ENCODE results near the gene SPOP.
"Not testable (repeated sequence)": the region's sequence is repeated elsewhere in the genome, so short reads cannot be mapped to it uniquely, and the experiment has no call there.

The SPOP gene

DNA sequence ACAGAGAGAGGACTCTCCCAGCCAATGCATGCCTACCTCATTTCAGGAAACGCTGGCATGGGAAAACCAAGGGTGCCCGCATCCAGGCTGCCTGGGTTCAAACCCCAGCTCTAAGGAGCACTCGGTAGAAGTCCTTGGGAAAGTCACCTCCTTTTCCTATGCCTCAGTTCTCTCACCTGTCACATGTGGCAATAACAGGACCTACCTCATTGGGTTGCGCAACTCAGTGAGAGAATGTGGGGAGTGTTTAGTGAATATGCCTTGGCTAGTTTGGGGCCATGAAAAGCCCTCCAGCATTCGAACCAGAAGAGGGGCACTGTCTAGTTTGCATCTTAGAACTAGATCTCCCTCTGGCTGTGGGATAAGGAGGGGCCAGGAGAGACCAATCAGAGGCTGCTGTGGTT lies 111.2 kb downstream of the SPOP start:
- Histone ChIP-seq H3K9ac (ENCODE audit: low read depth, low read length) (no peak overlapping the region), H3K36me3 (ENCODE audit: insufficient read depth, low read length) (no peaks in the 10 kb centered on the region), H3K9me3 (ENCODE audit: control insufficient read depth, insufficient read depth, low read length) (no peaks in the 10 kb centered on the region), H3K4me1 (ENCODE audit: insufficient read depth, low read length) (0 out of 2 replicates have a peak, but pooled peaks cover 5% of the 10 kb centered on the region)

DNA sequence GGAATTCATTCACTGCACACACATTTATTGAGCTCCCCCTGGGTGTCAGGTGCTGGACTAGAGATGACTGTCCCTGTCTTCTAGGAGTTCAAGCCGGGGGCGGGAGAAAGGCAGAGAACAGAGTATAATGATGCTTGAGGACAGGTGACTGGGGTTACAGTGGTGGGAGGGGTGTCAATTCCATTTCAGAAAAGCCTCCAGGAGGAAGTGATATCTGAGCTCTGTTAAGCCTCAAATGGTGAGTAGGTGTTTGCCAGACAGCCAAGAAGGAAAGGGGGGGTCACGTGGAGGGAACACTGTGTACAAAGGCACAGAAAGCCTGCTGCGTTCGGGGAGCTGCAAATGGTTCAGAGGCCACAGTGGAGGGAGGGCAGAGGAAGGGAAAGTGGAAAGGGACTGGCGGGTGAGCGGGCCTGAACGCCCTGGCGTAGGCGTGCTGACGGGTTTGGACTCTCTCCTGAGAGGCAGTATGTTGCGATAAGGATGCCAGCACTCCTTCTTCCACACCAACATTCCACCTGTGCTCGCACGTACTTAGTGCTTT lies 111.9 kb downstream of the SPOP start:
- Histone ChIP-seq H3K9me3 (ENCODE audit: control insufficient read depth, insufficient read depth, low read length) (no peaks in the 10 kb centered on the region), H3K9ac (ENCODE audit: low read depth, low read length) (no peak overlapping the region), H3K4me1 (ENCODE audit: insufficient read depth, low read length) (0 out of 2 replicates have a peak, but pooled peaks cover 5% of the 10 kb centered on the region), H3K36me3 (ENCODE audit: insufficient read depth, low read length) (no peaks in the 10 kb centered on the region)

GRCh38 chr17:49564638-49565037 lies 113.3 kb downstream of the SPOP start:
- Histone ChIP-seq H3K4me1 (ENCODE audit: insufficient read depth, low read length) (0 out of 2 replicates have a peak, but pooled peaks cover 5% of the 10 kb centered on the region), H3K9ac (ENCODE audit: low read depth, low read length) (no peak overlapping the region), H3K9me3 (ENCODE audit: control insufficient read depth, insufficient read depth, low read length) (no peaks in the 10 kb centered on the region), H3K36me3 (ENCODE audit: insufficient read depth, low read length) (no peaks in the 10 kb centered on the region)

DNA sequence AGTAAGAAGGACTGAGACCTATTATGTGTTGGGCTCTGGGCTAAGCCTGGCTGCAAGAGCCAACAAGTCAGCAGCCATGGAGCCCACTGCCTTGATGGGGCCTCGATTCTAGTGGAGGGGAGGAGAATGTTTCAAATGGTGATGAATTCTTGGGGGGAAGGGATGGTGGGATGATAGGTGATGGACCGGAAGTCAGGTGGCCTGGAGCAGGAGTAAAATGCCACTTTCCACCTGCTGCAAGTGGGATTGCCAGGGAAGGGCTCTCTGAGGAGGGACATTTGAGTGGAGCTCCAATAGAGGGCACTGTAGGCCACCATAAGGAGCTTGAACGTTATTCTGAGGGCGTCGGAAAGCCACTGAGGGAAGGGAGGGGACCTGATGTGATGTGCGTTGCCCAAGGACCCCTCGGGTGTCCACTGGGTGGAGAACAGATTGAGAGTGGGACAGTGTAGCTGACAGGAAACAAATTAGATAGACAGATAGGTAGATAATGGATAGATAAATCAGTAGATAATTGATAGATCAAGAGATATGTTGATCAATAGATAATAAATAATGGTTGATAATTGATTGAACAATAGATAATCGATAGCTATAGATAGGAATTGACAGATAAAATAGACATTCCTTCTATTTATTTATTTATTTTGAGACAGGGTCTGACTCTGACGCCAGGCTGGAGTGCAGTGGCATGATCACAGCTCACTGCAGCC lies 120.4 kb downstream of the SPOP start:
- Histone ChIP-seq H3K4me1 (ENCODE audit: insufficient read depth, low read length) (no peaks in the 10 kb centered on the region; the same call in 1 of the 2 replicates), H3K36me3 (ENCODE audit: insufficient read depth, low read length) (no peaks in the 10 kb centered on the region), H3K9ac (ENCODE audit: low read depth, low read length) (no peak overlapping the region), H3K9me3 (ENCODE audit: control insufficient read depth, insufficient read depth, low read length) (no peaks in the 10 kb centered on the region)

DNA sequence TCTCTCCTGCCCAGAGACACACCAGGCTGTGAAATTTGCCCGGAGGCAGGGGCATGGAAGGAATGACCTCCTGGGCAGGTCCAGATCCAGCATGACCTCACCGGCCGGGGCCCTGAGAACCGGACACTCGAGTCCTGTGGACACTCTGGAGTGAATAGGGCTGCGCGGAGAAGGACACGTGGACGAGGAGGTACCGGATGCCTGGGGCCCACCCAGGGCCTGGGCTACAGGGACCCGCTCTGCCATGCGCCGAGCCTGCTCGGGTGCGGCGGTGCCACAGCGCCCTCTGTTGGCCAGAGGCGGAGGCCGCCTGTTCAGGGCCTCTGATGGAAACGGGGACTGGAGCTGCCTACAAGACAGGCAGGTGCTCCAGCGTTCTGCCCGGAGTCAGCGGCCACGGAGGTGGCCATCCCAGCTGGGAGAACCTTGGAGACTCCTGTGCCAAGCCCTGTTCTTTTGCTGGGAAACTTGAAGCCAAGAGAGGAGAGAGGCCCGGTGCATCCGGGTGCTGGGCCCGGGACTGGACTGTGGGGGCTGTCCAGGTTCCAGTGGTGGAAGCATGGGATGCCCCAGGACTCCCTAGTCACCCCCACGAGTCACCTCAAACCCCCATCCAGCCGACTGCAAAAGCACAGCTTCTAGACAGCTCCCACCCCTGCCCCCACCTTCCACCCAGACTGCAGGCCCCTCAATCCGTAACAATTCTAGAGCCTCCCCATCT lies 121.5 kb downstream of the SPOP start:
- no peak overlapping the region for H3K9ac ChIP-seq (ENCODE audit: low read depth, low read length)

GRCh38 chr17:49555495-49556222 lies 122.2 kb downstream of the SPOP start:
- H3K9ac ChIP-seq (ENCODE audit: low read depth, low read length) = no peak overlapping the region
- no peaks in the 10 kb centered on the region; the same call in 1 of the 2 replicates for H3K4me1 ChIP-seq (ENCODE audit: insufficient read depth, low read length)
- no peaks in the 10 kb centered on the region for H3K36me3 ChIP-seq (ENCODE audit: insufficient read depth, low read length)
- H3K9me3 ChIP-seq (ENCODE audit: control insufficient read depth, insufficient read depth, low read length) = no peaks in the 10 kb centered on the region

More for the DNA sequence above, 121.5 kb downstream of the SPOP start:
- H3K36me3 ChIP-seq (ENCODE audit: insufficient read depth, low read length) = no peaks in the 10 kb centered on the region
- no peaks in the 10 kb centered on the region; the same call in 1 of the 2 replicates for H3K4me1 ChIP-seq (ENCODE audit: insufficient read depth, low read length)
- H3K9me3 ChIP-seq (ENCODE audit: control insufficient read depth, insufficient read depth, low read length) = no peaks in the 10 kb centered on the region

DNA sequence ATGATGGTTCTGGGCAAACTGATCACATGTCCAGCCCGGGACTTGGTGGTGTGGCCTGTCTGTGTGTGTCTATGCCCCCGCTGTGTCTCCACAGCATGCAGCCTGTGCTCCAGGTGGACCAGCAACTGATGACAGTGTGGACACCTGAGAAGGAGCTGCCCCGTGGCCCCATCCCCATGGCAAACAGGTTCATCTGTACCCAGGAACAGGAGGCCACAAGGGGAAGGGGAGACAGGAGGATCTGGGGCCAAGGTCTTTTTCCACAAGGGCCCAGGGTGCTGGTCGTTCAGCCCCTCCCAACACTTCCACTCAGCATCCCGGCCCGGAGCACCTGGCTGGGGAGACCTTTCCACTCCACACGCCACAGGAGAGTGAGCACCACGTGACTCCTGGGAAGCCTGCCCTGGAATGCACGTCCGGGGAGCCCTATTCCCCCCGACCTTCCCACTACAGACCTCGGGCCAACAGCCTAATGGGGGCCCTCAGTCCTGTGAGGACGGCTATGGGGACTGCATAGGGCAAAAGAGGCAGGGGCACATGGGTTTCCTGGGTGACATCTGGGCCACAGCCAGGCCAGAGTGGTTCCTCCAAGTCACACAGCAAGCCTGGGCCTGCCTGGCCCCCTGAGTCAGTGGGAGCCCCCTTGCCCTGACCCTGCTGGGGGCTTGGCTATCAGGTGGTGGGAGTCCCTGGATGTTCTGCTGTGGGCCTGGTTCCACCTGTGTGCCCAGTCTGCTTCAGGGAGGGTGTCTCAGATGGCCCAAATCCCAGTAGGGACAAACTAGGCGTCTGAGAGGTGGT lies 123.0 kb downstream of the SPOP start:
- Histone ChIP-seq H3K9ac (ENCODE audit: low read depth, low read length) (no peak overlapping the region), H3K36me3 (ENCODE audit: insufficient read depth, low read length) (no peaks in the 10 kb centered on the region), H3K9me3 (ENCODE audit: control insufficient read depth, insufficient read depth, low read length) (no peaks in the 10 kb centered on the region), H3K4me1 (ENCODE audit: insufficient read depth, low read length) (no peaks in the 10 kb centered on the region; the same call in 1 of the 2 replicates)

GRCh38 chr17:49553676-49554335 lies 124.1 kb downstream of the SPOP start:
- H3K9ac ChIP-seq (ENCODE audit: low read depth, low read length) = no peak overlapping the region
- H3K4me1 ChIP-seq (ENCODE audit: insufficient read depth, low read length) = peaks cover under 1% of the 10 kb centered on the region; the same call in 1 of the 2 replicates
- H3K9me3 ChIP-seq (ENCODE audit: control insufficient read depth, insufficient read depth, low read length) = no peaks in the 10 kb centered on the region
- H3K36me3 ChIP-seq (ENCODE audit: insufficient read depth, low read length) = no peaks in the 10 kb centered on the region

GRCh38 chr17:49552070-49552751 lies 125.7 kb downstream of the SPOP start:
- Histone ChIP-seq H3K4me1 (ENCODE audit: insufficient read depth, low read length) (peaks cover 13% of the 10 kb centered on the region), H3K9me3 (ENCODE audit: control insufficient read depth, insufficient read depth, low read length) (no peaks in the 10 kb centered on the region), H3K36me3 (ENCODE audit: insufficient read depth, low read length) (no peaks in the 10 kb centered on the region)

GRCh38 chr17:49551221-49552069 lies 126.5 kb downstream of the SPOP start:
- H3K9me3 ChIP-seq (ENCODE audit: control insufficient read depth, insufficient read depth, low read length) = no peaks in the 10 kb centered on the region
- peaks cover 16% of the 10 kb centered on the region for H3K4me1 ChIP-seq (ENCODE audit: insufficient read depth, low read length)
- H3K9ac ChIP-seq (ENCODE audit: low read depth, low read length) = no peak overlapping the region
- H3K36me3 ChIP-seq (ENCODE audit: insufficient read depth, low read length) = no peaks in the 10 kb centered on the region

More at GRCh38 chr17:49552070-49552751, 125.7 kb downstream of the SPOP start:
- H3K9ac ChIP-seq (ENCODE audit: low read depth, low read length) = no peak overlapping the region

DNA sequence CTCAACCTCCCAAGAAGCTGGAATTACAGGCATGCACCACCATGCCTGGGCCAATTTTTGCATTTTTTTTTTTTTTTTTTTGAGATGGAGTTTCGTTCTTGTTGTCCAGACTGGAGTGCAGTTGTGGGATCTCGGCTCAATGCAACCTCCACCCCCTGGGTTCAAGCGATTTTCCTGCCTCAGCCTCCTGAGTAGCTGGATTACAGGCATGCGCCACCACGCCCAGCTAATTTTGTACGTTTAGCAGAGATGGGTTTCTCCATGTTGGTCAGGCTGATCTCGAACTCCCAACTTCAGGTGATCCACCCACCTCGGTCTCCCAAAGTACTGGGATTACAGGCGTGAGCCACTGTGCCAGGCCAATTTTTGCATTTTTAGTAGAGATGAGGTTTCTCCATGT lies 127.1 kb downstream of the SPOP start:
- H3K36me3 ChIP-seq (ENCODE audit: insufficient read depth, low read length); H3K9me3 ChIP-seq (ENCODE audit: control insufficient read depth, insufficient read depth, low read length); H3K9ac ChIP-seq (ENCODE audit: low read depth, low read length): not testable (repeated sequence)
- H3K4me1 ChIP-seq (ENCODE audit: insufficient read depth, low read length) = peaks cover 18% of the 10 kb centered on the region

Data from ES-I3 (cell line).